WTC11 (cell line): ENCODE measurements around the gene CCNH.

ENCODE experiments used
- SP1 ChIP-seq: sonication (generic); formaldehyde crosslinking; conservative IDR thresholded peaks from 2 replicates; pipeline ENCODE4 v1.8.1; 2022; ENCODE audit warnings: missing genetic modification reagents
- TF ChIP-seq, protein P1 (sequence below): fragments of 200-600 bp; IDR thresholded peaks from 2 replicates; pipeline ENCODE4 v1.8.0; 2022; ENCODE audit warnings: antibody characterized with exemption
- TF ChIP-seq, protein P2 (sequence below): sonication (generic); formaldehyde crosslinking; IDR thresholded peaks from 2 replicates; pipeline ENCODE4 v1.8.0; 2022; ENCODE audit warnings: missing genetic modification reagents

DNA sequence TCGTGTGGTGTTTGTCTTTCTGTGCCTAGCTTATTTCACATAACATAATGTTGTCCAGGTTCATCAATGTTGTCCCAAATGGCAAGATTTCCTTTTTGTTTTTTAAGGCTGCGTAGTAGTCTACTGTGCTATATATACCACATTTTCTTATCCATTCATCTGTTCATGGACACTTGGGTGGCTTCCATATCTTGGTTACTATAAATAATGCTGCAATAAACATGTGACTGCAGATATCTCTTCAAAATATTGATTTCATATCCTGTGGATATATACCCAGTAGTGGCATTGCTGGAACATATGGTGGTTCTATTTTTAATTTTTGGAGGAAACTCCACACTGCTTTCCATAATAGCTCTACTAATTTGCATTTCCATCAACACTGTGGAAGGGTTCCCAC is 25.5 kb upstream of the CCNH start:
- TF ChIP-seq, protein P1, sequence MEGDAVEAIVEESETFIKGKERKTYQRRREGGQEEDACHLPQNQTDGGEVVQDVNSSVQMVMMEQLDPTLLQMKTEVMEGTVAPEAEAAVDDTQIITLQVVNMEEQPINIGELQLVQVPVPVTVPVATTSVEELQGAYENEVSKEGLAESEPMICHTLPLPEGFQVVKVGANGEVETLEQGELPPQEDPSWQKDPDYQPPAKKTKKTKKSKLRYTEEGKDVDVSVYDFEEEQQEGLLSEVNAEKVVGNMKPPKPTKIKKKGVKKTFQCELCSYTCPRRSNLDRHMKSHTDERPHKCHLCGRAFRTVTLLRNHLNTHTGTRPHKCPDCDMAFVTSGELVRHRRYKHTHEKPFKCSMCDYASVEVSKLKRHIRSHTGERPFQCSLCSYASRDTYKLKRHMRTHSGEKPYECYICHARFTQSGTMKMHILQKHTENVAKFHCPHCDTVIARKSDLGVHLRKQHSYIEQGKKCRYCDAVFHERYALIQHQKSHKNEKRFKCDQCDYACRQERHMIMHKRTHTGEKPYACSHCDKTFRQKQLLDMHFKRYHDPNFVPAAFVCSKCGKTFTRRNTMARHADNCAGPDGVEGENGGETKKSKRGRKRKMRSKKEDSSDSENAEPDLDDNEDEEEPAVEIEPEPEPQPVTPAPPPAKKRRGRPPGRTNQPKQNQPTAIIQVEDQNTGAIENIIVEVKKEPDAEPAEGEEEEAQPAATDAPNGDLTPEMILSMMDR: no peak
- TF ChIP-seq SP1 (CRISPR knock-in tag): no peak
- TF ChIP-seq, protein P2, sequence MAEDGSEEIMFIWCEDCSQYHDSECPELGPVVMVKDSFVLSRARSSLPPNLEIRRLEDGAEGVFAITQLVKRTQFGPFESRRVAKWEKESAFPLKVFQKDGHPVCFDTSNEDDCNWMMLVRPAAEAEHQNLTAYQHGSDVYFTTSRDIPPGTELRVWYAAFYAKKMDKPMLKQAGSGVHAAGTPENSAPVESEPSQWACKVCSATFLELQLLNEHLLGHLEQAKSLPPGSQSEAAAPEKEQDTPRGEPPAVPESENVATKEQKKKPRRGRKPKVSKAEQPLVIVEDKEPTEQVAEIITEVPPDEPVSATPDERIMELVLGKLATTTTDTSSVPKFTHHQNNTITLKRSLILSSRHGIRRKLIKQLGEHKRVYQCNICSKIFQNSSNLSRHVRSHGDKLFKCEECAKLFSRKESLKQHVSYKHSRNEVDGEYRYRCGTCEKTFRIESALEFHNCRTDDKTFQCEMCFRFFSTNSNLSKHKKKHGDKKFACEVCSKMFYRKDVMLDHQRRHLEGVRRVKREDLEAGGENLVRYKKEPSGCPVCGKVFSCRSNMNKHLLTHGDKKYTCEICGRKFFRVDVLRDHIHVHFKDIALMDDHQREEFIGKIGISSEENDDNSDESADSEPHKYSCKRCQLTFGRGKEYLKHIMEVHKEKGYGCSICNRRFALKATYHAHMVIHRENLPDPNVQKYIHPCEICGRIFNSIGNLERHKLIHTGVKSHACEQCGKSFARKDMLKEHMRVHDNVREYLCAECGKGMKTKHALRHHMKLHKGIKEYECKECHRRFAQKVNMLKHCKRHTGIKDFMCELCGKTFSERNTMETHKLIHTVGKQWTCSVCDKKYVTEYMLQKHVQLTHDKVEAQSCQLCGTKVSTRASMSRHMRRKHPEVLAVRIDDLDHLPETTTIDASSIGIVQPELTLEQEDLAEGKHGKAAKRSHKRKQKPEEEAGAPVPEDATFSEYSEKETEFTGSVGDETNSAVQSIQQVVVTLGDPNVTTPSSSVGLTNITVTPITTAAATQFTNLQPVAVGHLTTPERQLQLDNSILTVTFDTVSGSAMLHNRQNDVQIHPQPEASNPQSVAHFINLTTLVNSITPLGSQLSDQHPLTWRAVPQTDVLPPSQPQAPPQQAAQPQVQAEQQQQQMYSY: no peak
